Measurements from ENCODE around the gene PLA2G4E.

PLA2G4E gene

DNA sequence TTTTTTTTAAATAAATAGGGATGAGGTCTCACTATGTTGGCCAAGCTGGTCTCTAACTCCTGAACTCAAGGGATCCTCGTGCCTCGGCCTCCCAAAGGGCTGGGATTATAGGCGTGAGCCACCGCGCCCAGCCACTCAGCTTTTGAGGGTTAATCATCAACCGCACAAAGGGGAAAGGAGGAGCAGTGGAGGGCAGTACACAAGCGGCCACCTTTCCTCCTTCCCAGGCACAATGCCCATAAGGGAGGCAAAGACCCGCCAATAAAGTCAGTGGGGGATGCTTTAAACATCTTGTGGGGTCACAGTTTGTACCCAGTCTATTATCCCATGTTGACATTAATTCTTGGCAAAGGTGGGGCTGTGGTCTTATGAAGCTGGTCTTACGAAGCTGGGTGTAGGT is 80.9 kb downstream of the PLA2G4E start:
- no peak overlapping the region for H3K9ac ChIP-seq (ENCODE audit: low read length)
- peaks cover 3% of the 10 kb centered on the region for H3K4me1 ChIP-seq (ENCODE audit: control insufficient read depth, insufficient read depth, low read length)
- H3K27me3 ChIP-seq (ENCODE audit: control insufficient read depth, insufficient read depth, low read length): no peaks in the 10 kb centered on the region
- no peaks in the 10 kb centered on the region for H3K36me3 ChIP-seq (ENCODE audit: control insufficient read depth, insufficient read depth, low read length)
- H3K9me3 ChIP-seq (ENCODE audit: control insufficient read depth, low read length): no peaks in the 10 kb centered on the region
- H3K4me3 ChIP-seq (ENCODE audit: low read length): no peak overlapping the region

DNA sequence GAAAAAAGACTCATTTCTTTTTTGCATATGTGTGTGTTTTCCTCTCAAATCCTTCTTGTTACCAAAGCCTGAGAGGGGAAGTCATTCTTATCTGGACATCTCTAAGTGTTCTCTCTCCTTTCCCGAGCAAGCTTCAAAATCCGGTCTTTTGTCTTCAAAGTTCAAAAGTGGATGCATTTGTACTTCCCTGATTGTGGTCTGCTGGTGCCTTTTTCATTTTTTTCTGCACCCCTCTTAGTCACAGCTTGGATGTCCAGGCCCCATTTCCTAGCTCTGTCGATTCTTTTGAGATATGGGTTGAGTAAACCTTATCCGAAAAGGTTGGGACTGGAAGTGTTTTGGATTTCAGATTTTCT is 83.3 kb downstream of the PLA2G4E start:
- Histone ChIP-seq H3K36me3 (ENCODE audit: control insufficient read depth, insufficient read depth, low read length) (no peaks in the 10 kb centered on the region), H3K9ac (ENCODE audit: low read length) (no peak overlapping the region), H3K4me1 (ENCODE audit: control insufficient read depth, insufficient read depth, low read length) (peaks cover 28% of the 10 kb centered on the region), H3K9me3 (ENCODE audit: control insufficient read depth, low read length) (no peaks in the 10 kb centered on the region), H3K27me3 (ENCODE audit: control insufficient read depth, insufficient read depth, low read length) (no peaks in the 10 kb centered on the region), H3K4me3 (ENCODE audit: low read length) (no peak overlapping the region)

DNA sequence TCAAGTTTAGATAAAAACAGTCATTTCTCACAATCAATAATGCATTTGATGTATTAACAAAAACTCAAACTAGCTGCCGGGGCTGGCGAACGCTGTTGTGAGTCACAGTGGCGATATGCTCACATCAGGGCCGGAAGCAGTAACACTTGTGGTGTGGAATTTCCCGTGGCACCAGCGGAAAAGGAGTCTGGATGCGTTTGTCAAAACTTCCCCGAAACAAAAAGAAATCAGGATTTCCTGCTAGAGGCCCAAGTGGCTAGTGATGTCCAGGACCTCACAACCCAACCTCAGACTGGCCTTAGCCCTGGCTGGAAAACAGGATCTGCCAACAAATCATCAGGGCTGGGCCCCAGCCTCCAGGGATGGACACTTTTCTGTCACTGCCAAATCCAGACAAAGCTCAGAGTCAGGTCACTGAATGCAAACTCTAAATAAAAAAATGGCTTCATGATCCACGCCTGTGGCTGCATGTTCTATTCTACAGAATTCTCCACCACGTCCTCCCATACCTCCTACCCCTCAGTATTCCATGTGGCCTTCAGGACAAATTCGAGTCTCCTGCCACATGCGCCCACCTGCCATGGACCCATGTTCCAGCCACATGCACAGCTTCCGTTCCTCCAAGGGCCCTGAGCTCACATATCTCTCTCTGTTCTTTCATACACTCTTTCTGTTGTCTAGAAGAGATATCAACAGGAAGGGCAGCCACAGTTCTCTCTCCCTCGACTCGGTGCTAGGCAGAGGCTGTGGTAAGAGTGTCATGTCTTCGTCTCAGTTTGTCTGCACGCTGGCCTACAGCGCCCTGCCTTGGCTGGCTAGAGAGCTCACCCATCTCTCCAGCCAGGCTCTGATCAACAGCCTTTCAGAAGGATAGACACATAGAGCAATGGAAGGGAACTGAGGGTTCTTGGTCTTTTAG is 83.9 kb downstream of the PLA2G4E start:
- no peaks in the 10 kb centered on the region for H3K27me3 ChIP-seq (ENCODE audit: control insufficient read depth, insufficient read depth, low read length)
- H3K36me3 ChIP-seq (ENCODE audit: control insufficient read depth, insufficient read depth, low read length): no peaks in the 10 kb centered on the region
- H3K9me3 ChIP-seq (ENCODE audit: control insufficient read depth, low read length): no peaks in the 10 kb centered on the region
- peaks cover 29% of the 10 kb centered on the region for H3K4me1 ChIP-seq (ENCODE audit: control insufficient read depth, insufficient read depth, low read length)
- H3K4me3 ChIP-seq (ENCODE audit: low read length): no peak overlapping the region
- no peak overlapping the region for H3K9ac ChIP-seq (ENCODE audit: low read length)

- Histone ChIP-seq H3K9me3 (ENCODE audit: control insufficient read depth, low read length) (no peaks in the 10 kb centered on the region), H3K4me3 (ENCODE audit: low read length) (no peak overlapping the region), H3K9ac (ENCODE audit: low read length) (no peak overlapping the region), H3K27me3 (ENCODE audit: control insufficient read depth, insufficient read depth, low read length) (no peaks in the 10 kb centered on the region), H3K36me3 (ENCODE audit: control insufficient read depth, insufficient read depth, low read length) (no peaks in the 10 kb centered on the region), H3K4me1 (ENCODE audit: control insufficient read depth, insufficient read depth, low read length) (peaks cover 29% of the 10 kb centered on the region)
These were observed 84.7 kb downstream of the PLA2G4E start for GRCh38 chr15:41936155-41936554.

DNA sequence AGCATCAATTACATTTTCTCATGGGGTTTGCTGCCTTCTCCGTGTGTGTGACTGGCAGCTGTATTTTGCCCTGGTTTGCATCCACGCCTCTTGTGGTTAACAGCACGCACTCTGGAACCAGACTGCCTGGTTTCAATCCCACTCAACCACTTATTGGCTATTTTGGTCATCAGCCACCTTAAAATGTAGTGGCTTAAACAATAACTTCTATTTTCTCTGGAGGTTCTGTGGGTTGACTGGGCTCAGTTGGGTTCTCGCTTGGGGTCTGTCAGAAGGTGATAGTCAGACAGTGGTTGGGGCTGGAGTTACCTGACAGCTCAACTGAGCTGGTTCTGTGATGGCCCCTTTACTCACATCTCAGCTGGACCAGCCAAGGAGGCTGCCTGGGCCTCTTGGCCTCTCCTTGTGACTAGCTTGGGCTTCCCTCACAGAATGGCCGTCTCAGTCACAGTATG is 85.2 kb downstream of the PLA2G4E start:
- peaks cover 32% of the 10 kb centered on the region for H3K4me1 ChIP-seq (ENCODE audit: control insufficient read depth, insufficient read depth, low read length)
- no peaks in the 10 kb centered on the region for H3K36me3 ChIP-seq (ENCODE audit: control insufficient read depth, insufficient read depth, low read length)
- no peak overlapping the region for H3K4me3 ChIP-seq (ENCODE audit: low read length)
- H3K9me3 ChIP-seq (ENCODE audit: control insufficient read depth, low read length): no peaks in the 10 kb centered on the region
- no peaks in the 10 kb centered on the region for H3K27me3 ChIP-seq (ENCODE audit: control insufficient read depth, insufficient read depth, low read length)
- H3K9ac ChIP-seq (ENCODE audit: low read length): no peak overlapping the region

GRCh38 chr15:41934843-41935242 is 86.0 kb downstream of the PLA2G4E start:
- Histone ChIP-seq H3K9me3 (ENCODE audit: control insufficient read depth, low read length) (no peaks in the 10 kb centered on the region), H3K4me1 (ENCODE audit: control insufficient read depth, insufficient read depth, low read length) (peaks cover 40% of the 10 kb centered on the region), H3K9ac (ENCODE audit: low read length) (peak overlapping the region; percentile 23), H3K36me3 (ENCODE audit: control insufficient read depth, insufficient read depth, low read length) (no peaks in the 10 kb centered on the region), H3K27me3 (ENCODE audit: control insufficient read depth, insufficient read depth, low read length) (no peaks in the 10 kb centered on the region), H3K4me3 (ENCODE audit: low read length) (no peak overlapping the region)

DNA sequence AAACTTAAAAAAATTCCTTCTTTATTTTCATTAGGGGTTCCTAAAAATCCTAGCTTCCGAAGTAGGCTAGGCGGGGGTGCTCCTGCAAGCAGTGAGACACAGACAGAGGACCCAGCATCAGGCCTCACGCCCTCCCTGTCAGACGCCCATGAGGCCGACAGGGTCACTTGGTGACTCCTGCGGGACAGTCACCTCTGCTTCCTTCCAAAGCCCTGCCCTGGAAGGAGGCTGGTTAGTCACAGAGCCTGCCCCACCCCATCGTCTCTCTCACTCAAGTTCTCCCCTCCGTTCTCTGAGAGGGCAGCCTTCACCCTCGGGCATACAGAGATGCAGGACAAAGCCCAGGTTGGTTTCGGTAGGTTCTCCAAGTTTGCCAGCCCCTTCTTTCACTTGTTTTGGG is 87.1 kb downstream of the PLA2G4E start:
- Histone ChIP-seq H3K4me3 (ENCODE audit: low read length) (no peak overlapping the region), H3K27me3 (ENCODE audit: control insufficient read depth, insufficient read depth, low read length) (no peaks in the 10 kb centered on the region), H3K4me1 (ENCODE audit: control insufficient read depth, insufficient read depth, low read length) (peaks cover 50% of the 10 kb centered on the region), H3K36me3 (ENCODE audit: control insufficient read depth, insufficient read depth, low read length) (no peaks in the 10 kb centered on the region), H3K9ac (ENCODE audit: low read length) (peak overlapping the region; percentile 23), H3K9me3 (ENCODE audit: control insufficient read depth, low read length) (no peaks in the 10 kb centered on the region)

GRCh38 chr15:41933326-41933725 is 87.5 kb downstream of the PLA2G4E start:
- Histone ChIP-seq H3K36me3 (ENCODE audit: control insufficient read depth, insufficient read depth, low read length) (no peaks in the 10 kb centered on the region), H3K4me1 (ENCODE audit: control insufficient read depth, insufficient read depth, low read length) (peaks cover 55% of the 10 kb centered on the region), H3K9me3 (ENCODE audit: control insufficient read depth, low read length) (no peaks in the 10 kb centered on the region), H3K27me3 (ENCODE audit: control insufficient read depth, insufficient read depth, low read length) (no peaks in the 10 kb centered on the region), H3K9ac (ENCODE audit: low read length) (no peak overlapping the region), H3K4me3 (ENCODE audit: low read length) (no peak overlapping the region)

- no peak overlapping the region for H3K9ac ChIP-seq (ENCODE audit: low read length)
- no peaks in the 10 kb centered on the region for H3K27me3 ChIP-seq (ENCODE audit: control insufficient read depth, insufficient read depth, low read length)
- H3K4me3 ChIP-seq (ENCODE audit: low read length): no peak overlapping the region
- no peaks in the 10 kb centered on the region for H3K9me3 ChIP-seq (ENCODE audit: control insufficient read depth, low read length)
- H3K36me3 ChIP-seq (ENCODE audit: control insufficient read depth, insufficient read depth, low read length): no peaks in the 10 kb centered on the region
- peaks cover 61% of the 10 kb centered on the region for H3K4me1 ChIP-seq (ENCODE audit: control insufficient read depth, insufficient read depth, low read length)
These were observed 88.1 kb downstream of the PLA2G4E start for GRCh38 chr15:41932511-41933289.

DNA sequence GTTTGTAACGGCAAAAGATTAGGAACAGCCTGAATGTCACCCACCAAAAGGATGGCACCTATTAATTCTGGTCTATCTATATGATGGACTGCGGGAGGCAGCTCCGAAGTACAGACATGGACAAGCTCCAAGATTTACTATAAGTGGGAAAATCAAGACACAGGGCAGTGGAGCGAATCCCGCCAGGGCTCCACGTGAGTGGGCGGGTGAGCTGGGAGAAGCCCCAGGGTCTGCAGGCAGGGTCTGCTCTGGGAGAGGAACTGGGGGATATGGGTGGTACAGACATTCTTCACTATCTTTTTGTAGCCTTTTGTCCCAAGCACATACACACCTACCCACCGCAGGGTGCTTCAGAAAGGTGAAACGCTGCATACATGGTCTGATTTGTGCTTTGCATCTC is 88.7 kb downstream of the PLA2G4E start:
- H3K36me3 ChIP-seq (ENCODE audit: control insufficient read depth, insufficient read depth, low read length): no peaks in the 10 kb centered on the region
- H3K9me3 ChIP-seq (ENCODE audit: control insufficient read depth, low read length): no peaks in the 10 kb centered on the region
- H3K9ac ChIP-seq (ENCODE audit: low read length): no peak overlapping the region
- peaks cover 67% of the 10 kb centered on the region for H3K4me1 ChIP-seq (ENCODE audit: control insufficient read depth, insufficient read depth, low read length)
- H3K4me3 ChIP-seq (ENCODE audit: low read length): no peak overlapping the region
- no peaks in the 10 kb centered on the region for H3K27me3 ChIP-seq (ENCODE audit: control insufficient read depth, insufficient read depth, low read length)

Measured in mucosa of stomach (tissue), 1 donor.